Muscle of arm (tissue), 12 donors: ENCODE results near the gene TMUB2. TPM values are rescaled to one million over a fixed set of nuclear protein-coding genes. Genes with fewer than 3 reads are reported as not detected.
"Not testable (repeated sequence)": the region's sequence is repeated elsewhere in the genome, so short reads cannot be mapped to it uniquely, and the experiment has no call there.

Source experiments
- DNase-seq: peaks from one replicate; pipeline ENCODE4 v3.0.0-alpha.2; 2013
- polyA plus RNA-seq, 12 donors: library from polyadenylated mRNA; unstranded; fragments of 120-200 nt; gene quantifications; one replicate each; pipeline ENCODE4 v1.2.1, GENCODE V29; 2013; ENCODE audit not compliant: insufficient read length in 12 of 12

TMUB2 gene
- polyA plus RNA-seq, 12 donors, result 32.6 to 63.8 (median 45.1) TPM; not detected in 1

GRCh38 chr17:44216694-44217093, 29.9 kb downstream of the TMUB2 start:
- DNase-seq, result no peak

- DNase-seq, result no peak
Observed at GRCh38 chr17:44217738-44218343, 31.1 kb downstream of the TMUB2 start.

DNA sequence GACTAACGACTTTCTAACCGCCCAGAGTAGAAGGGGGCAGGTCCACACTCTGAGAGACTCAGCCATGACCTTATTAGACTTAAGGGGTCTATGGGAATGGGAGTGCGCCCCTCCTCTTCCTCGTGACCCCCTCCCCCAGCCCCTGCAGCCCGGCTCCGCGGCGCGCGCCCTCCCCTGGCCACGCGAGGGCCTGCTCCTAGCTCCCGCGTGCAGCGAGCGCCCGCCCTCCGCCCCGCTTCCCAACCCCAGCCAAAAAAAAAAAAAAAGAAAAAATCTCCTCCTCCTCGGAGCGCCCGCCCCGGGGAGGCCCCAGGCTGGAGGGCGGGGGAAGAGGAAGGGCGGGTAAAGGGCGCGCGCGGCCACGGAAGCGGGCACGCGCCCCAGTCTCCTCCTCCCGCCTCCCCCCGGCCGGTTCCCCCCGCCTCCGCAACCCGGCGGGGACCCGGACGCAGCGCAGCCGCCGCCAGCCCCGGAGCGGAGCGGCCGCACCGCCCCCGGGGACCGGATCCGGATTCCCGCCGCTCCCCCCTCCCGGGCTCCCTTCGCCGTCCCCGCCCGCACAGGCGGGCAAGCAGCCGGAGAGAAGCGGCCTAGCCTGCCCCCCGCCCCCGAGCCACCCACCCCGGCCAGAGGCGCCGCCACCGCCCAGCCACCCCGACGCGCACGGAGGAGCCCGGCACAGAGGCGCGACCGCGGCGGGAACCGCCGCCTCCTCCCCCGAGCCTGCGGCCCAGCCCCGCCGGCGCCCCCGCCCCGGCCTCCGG, 31.8 kb downstream of the TMUB2 start:
- DNase-seq, result peak; percentile 93

DNA sequence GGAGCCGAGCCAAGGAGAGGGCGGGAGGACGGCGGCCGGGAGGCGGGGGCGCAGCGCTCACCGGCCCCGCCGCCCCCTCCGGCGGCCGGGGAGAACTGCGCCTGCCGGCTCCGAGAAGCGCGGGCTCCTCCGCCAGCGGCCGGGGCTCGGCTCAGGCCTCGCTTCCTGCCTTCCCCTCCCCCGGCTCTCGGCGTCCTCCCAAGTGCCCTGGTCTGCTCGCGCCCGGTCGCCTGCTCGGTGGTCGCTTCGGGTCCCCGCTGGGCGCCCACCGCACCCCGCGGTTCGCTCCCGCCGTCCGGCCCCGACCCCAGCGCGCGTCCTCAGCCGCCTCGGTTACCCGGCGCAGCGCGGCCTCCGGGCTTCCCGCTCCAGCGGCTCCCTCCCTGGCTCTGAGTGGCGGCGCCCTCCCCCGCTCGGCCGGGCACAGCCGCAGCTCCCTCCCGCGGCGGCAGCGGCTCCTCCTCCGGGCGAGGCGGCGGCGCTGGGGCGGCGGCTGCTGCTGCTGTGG, 32.4 kb downstream of the TMUB2 start:
- peak; percentile 61 for DNase-seq

DNA sequence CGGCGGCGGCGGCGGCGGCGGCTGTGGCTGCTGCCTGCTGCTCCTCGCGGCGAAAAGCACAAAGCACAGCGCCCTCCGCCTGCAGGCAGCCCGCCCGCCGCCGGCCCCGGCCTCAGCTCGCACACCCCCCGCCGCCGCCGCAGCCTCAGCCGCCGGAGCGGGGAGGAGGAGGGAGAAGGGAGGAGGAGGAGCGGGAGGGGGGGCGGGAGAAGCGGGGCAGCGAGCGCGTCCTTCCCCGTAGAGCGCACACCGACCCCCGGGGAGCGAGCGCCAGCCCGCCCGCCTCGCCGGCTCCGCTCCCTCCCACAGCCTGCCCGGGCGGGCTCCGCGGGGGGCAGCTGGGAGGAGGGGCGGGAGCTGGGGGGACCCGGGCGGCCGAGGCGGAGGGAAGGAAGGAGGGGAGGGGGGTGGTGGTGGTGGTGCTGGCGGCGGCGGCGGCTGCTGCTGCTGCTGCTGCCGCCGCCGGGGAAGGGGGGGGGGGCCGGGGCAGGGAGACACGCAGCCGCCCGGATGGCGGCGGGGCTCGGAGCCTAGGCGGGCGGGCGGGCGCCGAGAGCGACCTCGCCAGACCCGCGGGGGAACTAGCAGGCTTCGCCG, 32.9 kb downstream of the TMUB2 start, which contains the start of gene UBTF:
Gene UBTF, minus strand, starts transcription at position 60 of the 597 bp plus-strand sequence. CDS start 1,446 bp downstream, outside the sequence.
- DNase-seq, result peak; percentile 59

DNA sequence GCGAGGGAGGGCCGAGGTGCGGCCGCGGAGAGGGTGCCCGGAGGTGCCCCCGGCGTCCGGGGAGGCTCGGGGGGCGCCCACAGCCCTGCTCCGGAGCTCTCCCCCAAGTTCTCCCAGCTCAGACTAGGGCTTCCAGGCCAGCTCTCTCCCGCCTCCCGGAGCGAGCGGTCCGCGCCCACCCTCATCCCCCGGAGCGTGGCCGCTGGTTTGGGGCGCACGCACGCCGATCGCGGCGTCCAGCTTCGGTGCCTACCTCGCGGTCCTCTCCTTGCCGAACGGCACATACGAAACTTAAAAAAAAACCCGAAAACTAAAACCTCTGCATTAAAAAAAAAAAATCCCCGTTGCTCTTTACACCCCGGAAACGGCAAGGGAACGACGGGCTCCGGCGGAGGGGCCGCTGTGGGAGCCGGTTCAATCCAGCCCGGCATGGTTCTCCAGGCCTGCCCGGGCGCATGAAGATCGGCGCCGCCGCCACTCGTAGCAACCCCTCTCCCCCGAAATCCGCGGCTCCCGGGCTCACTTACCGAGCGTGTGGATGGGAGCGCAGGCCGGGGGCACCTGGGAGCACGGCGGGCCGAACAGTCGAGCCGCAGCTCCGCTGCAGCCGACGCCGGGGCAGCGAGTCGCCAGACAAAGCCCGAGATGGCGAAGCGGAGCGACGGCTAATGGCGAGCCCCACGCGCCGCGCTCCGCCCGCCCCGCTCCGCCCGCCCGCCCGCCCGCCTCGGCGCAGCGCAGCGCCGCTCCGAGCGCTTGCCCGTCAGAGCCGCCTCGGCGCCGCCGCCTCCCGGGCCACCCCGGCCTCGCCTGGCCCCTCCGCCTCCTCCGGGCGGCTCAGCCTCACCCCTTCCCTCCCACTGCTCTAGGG, 33.7 kb downstream of the TMUB2 start:
- peak; percentile 48 for DNase-seq

DNA sequence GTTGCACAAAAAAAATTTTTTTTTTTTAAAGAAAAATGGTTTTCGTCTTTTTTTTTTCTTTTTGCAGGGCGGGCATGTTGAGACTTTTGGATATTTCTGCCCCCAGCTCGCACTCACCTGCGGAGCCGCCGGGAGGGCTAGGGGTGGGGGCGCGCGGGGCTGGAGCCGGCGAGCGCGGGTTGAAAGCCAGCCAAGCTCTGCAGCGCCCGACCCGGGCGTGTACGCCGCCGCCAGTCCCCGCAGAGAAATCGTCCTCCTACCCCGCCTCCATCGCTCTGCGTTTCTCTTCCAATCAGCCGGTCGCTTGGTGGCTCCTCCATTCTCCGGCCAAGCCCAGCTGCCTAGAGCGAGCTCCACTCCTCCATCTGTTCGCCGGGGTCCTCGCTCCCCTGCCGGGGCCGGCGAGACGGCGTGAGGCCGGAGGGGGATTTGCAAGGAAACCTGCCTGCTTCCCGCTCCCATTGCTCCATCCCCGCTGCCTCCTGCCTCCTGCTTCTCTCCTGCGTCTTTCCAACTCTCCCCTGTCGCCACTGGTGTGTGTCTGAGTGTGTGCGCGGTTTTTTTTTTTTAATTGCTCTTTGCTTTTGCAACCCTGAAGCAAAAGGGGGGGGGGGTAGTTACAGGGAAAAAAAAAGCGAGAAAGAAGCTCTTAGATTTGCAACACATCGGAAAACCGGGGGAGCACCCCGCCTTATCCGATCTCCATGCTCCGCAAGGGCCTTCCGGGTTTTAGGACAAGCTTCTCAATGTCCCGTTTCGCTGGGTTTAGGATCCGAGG, 34.5 kb downstream of the TMUB2 start:
- DNase-seq, result peak; percentile 86

GRCh38 chr17:44221862-44222111, 35.0 kb downstream of the TMUB2 start:
- no peak for DNase-seq

GRCh38 chr17:44222112-44222869, 35.5 kb downstream of the TMUB2 start:
- DNase-seq, result no peak

- no peak for DNase-seq
Observed at GRCh38 chr17:44223541-44224071, 36.8 kb downstream of the TMUB2 start.

DNA sequence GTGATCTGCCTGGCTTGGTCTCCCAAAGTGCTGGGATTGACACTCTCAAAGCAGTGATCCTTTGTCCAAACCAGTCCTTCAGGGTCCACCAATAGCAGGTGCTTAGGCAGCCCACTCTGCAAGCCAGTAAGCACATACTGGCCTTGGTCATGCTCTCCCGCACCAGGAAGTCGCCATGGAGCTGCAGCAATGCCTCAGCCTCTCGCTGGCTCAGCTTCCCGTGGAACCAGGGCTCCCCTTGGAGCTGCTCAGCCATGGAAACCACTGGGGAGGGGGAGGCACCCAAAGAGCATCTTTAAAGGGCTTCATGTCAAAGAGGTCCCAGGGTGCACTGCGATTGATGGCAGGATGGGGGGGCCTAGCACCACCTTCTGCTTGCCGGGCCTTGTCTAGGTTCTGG, 42.3 kb downstream of the TMUB2 start:
- DNase-seq, result no peak

- DNase-seq, result no peak
Observed at GRCh38 chr17:44230140-44230539, 43.4 kb downstream of the TMUB2 start.

DNA sequence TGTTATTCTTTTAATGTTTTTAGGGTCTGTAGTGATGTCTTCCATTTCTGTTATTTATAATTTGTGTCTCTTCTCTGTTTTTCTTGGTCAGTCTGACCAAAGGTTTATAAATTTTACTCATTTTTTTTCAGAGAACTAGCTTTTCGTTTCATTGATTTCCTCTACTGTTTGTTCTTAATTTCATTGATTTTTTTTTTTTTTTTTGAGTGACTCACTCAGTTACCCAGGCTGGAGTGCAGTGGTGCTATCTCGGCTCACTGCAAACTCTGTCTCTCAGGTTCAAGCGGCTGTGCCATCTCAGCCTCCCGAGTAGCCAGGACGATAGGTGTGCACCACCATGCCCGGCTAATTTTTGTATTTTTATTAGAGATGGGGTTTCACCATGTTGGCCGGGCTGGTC, 45.3 kb downstream of the TMUB2 start:
- no peak for DNase-seq

DNA sequence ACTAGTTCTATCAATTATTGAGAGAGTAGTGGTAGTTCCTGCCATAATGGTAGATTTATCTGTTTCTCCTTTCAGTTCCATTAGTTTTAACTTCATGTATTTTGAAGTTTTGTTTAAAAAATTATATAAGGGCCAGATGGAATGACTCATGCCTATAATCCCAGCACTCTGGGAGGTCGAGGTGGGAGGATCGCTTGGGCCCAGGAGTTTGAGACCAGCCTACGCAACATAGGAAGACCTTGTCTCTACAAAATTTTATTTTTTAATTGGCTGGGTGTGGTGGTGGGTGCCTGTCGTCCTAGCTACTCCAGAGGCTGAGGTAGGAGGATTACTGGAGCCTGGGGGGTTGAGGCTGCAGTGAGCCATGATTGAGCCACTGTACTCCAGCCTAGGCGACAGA, 46.8 kb downstream of the TMUB2 start:
- DNase-seq, result no peak

GRCh38 chr17:44235583-44235936, 48.8 kb downstream of the TMUB2 start:
- no peak for DNase-seq

DNA sequence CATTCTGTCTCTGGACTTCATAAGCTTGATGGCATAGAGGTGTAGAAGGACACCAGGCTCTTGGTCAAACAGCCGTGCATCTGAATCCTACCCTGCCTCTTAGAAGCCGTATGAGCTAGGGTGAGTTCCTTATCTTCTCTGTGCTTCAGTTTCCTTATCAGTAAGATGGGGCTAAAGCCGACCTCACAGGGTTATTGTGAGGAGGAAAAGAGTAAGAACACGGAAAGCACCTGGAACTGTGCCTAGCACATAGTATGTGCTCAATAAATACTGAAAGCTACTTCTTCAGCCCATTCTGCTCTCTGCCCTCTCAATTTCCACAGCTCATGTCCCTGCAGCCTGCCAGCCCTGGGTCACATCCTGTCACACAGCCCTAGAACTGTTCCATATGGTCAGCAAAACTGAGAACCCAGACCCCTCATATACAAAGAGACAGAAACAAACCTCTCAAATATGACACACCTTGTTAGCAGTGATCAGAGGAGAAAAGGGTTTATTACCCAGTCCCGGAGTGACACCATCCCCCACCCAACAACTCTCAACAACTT, 49.7 kb downstream of the TMUB2 start:
- DNase-seq, result no peak

GRCh38 chr17:44237886-44238285, 51.1 kb downstream of the TMUB2 start:
- not testable (repeated sequence) for DNase-seq

- no peak for DNase-seq
Observed at GRCh38 chr17:44241106-44241624, 54.4 kb downstream of the TMUB2 start.
